ENCODE results near the gene PXDC1. TPM values are rescaled to one million over a fixed set of nuclear protein-coding genes. Genes with fewer than 3 reads are reported as not detected.

The PXDC1 gene
- polyA plus RNA-seq, 1 donor from 2014 or later: 3.9 TPM

DNA sequence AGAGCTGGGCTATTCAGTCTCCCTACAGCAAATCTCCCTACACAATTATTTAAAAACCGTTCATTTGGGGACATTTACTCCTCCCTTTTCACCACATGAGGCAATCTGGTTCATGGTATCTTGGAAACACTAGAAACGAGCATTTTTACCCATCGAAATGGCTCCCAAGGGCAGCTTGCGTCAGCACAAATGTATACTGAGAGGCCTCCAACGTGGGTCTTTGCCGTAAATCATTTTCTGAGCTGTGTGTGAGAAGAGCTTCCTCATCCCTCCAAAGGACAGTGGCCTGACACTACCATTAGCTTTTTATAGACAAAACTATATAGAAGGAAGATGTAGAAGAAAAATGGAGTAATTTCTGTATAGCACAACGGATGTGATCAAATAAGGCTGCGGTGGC lies 30.0 kb upstream of the PXDC1 start:
- Histone ChIP-seq H3F3A (ENCODE audit: insufficient read depth, low read length, poor library complexity, severe bottlenecking) (no peaks in the 10 kb centered on the region), H3K4me2 (ENCODE audit: low read length) (no peak overlapping the region), H3K9me3 (ENCODE audit: low read length) (no peaks in the 10 kb centered on the region), H4K20me1 (ENCODE audit: insufficient read depth) (no peaks in the 10 kb centered on the region), H3K4me3 (ENCODE audit: low read length) (no peak overlapping the region), H3K9ac (ENCODE audit: low read length) (no peak overlapping the region), H3K79me2 (replicated peaks; ENCODE audit: insufficient read depth, low read length) (no peaks in the 10 kb centered on the region), H3K27ac (ENCODE audit: low read length) (no peak overlapping the region), H3K9me2 (ENCODE audit: insufficient read depth, low read length) (no peaks in the 10 kb centered on the region), H3K27me3 (ENCODE audit: insufficient read depth, low read depth, low read length) (no peaks in the 10 kb centered on the region), H3K36me3 (ENCODE audit: insufficient read depth, low read length) (no peaks in the 10 kb centered on the region), H2AFZ (ENCODE audit: low read depth, low read length) (no peak overlapping the region)
- TF ChIP-seq EZH2 (IDR thresholded peaks at IDR 0.05; ENCODE audit: borderline replicate concordance, insufficient read depth, low read length, poor library complexity, severe bottlenecking): no peak
- no peak for TF ChIP-seq EP300 (conservative IDR thresholded peaks at IDR 0.05; ENCODE audit: poor library complexity, severe bottlenecking)
- no peak for TF ChIP-seq POLR2AphosphoS5 (IDR thresholded peaks at IDR 0.05)
- no peak for TF ChIP-seq SMC3 (conservative IDR thresholded peaks at IDR 0.05; ENCODE audit: poor library complexity)
- TF ChIP-seq MXI1 (conservative IDR thresholded peaks at IDR 0.05; ENCODE audit: poor library complexity, severe bottlenecking): no peak

DNA sequence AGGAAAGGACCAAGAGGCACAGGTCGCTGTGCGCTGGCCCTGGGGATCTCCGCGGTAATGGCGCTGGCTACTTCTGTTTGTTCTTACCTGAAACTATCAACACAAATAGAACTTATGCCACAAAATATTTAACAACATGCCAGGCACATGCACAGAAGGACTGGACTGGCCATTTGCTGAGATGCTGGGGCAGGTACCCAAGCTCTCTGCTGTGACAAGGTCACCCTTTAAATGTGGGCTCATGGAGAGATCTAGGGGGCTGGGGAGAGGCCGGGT lies 28.0 kb upstream of the PXDC1 start:
- TF ChIP-seq CTCF (IDR thresholded peaks at IDR 0.05; ENCODE audit: poor library complexity, severe bottlenecking) (no peak), RAD21 (conservative IDR thresholded peaks at IDR 0.05) (no peak), SMC3 (conservative IDR thresholded peaks at IDR 0.05; ENCODE audit: poor library complexity) (no peak), EZH2 (IDR thresholded peaks at IDR 0.05; ENCODE audit: borderline replicate concordance, insufficient read depth, low read length, poor library complexity, severe bottlenecking) (no peak), TAF1 (IDR thresholded peaks at IDR 0.05; ENCODE audit: low read depth) (no peak), POLR2AphosphoS5 (IDR thresholded peaks at IDR 0.05) (no peak), REST (IDR thresholded peaks at IDR 0.05; ENCODE audit: borderline replicate concordance) (no peak), MXI1 (conservative IDR thresholded peaks at IDR 0.05; ENCODE audit: poor library complexity, severe bottlenecking) (no peak), EP300 (conservative IDR thresholded peaks at IDR 0.05; ENCODE audit: poor library complexity, severe bottlenecking) (no peak)
- Histone ChIP-seq H3K9me3 (ENCODE audit: low read length) (no peaks in the 10 kb centered on the region), H3K4me2 (ENCODE audit: low read length) (no peak overlapping the region), H3K27ac (ENCODE audit: low read length) (no peak overlapping the region), H3K9me2 (ENCODE audit: insufficient read depth, low read length) (no peaks in the 10 kb centered on the region), H2AFZ (ENCODE audit: low read depth, low read length) (no peak overlapping the region), H3K79me2 (replicated peaks; ENCODE audit: insufficient read depth, low read length) (no peaks in the 10 kb centered on the region), H4K20me1 (ENCODE audit: insufficient read depth) (no peaks in the 10 kb centered on the region), H3K4me3 (ENCODE audit: low read length) (no peak overlapping the region), H3F3A (ENCODE audit: insufficient read depth, low read length, poor library complexity, severe bottlenecking) (no peaks in the 10 kb centered on the region), H3K9ac (ENCODE audit: low read length) (no peak overlapping the region), H3K36me3 (ENCODE audit: insufficient read depth, low read length) (no peaks in the 10 kb centered on the region), H3K27me3 (ENCODE audit: insufficient read depth, low read depth, low read length) (no peaks in the 10 kb centered on the region)

Data from neural cell (in vitro differentiated cells).